Right lobe of liver (tissue), 4 donors: ENCODE results near the gene CYP27C1.
"Not testable (repeated sequence)": the region's sequence is repeated elsewhere in the genome, so short reads cannot be mapped to it uniquely, and the experiment has no call there.

Source experiments
- POLR2A ChIP-seq: fragments of 450-650 bp; IDR thresholded peaks from one replicate; pipeline ENCODE4 v1.6.1; 2017; ENCODE audit warnings: antibody characterized with exemption, mild to moderate bottlenecking
- TF ChIP-seq, protein P1 (sequence below), 4 donors: fragments of 200-600 bp in 3 of 4; fragments of 450-650 bp in 1 of 4; IDR thresholded peaks; one replicate each; pipeline versions ENCODE4 v1.5.1 to v1.8.0; 2016 to 2022; ENCODE audit warnings: antibody characterized with exemption in 4 of 4, mild to moderate bottlenecking in 2 of 4
- donor health status: DM: no; HTN: no; CAD: no.
- donor health status: DM: no; HTN: no; CAD: no.
- donor health status: DM: no; HTN: yes; CAD: no.

DNA sequence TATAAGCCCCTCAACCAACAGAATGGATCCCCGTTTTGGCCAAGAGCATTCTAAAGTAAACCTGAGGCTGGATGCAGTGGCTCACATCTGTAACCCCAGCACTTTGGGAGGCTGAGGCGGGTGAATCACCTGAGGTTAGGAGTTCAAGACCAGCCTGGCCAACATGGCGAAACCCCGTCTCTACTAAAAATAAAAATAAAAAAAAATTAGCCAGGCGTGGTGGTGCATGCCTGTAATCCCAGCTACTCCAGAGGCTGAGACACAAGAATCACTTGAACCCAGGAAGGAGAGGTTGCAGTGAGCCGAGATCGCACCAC, 57.1 kb downstream of the CYP27C1 start:
- TF ChIP-seq, protein P1, sequence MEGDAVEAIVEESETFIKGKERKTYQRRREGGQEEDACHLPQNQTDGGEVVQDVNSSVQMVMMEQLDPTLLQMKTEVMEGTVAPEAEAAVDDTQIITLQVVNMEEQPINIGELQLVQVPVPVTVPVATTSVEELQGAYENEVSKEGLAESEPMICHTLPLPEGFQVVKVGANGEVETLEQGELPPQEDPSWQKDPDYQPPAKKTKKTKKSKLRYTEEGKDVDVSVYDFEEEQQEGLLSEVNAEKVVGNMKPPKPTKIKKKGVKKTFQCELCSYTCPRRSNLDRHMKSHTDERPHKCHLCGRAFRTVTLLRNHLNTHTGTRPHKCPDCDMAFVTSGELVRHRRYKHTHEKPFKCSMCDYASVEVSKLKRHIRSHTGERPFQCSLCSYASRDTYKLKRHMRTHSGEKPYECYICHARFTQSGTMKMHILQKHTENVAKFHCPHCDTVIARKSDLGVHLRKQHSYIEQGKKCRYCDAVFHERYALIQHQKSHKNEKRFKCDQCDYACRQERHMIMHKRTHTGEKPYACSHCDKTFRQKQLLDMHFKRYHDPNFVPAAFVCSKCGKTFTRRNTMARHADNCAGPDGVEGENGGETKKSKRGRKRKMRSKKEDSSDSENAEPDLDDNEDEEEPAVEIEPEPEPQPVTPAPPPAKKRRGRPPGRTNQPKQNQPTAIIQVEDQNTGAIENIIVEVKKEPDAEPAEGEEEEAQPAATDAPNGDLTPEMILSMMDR (IDR thresholded peaks at IDR 0.05): not testable (repeated sequence)
- not testable (repeated sequence) for TF ChIP-seq POLR2A
